ENCODE measurements around the gene GFRA1.

The GFRA1 gene

GRCh38 chr10:116272440-116273283 lies at the start of gene GFRA1:
Gene GFRA1 (minus strand): TSS chr10:116273206. CDS start chr10:116272029, 1,177 bp downstream.
- no peak for DNase-seq

- DNase-seq = no peak
These were observed 43.5 kb upstream of the GFRA1 start for GRCh38 chr10:116316503-116316902.

GRCh38 chr10:116312548-116312947 lies 39.5 kb upstream of the GFRA1 start:
- DNase-seq = no peak

GRCh38 chr10:116311706-116312490 lies 38.9 kb upstream of the GFRA1 start:
- DNase-seq = no peak

GRCh38 chr10:116311016-116311415 lies 38.0 kb upstream of the GFRA1 start:
- DNase-seq = no peak

GRCh38 chr10:116307455-116307854 lies 34.4 kb upstream of the GFRA1 start:
- no peak for DNase-seq

- DNase-seq = no peak
These were observed 33.8 kb upstream of the GFRA1 start for GRCh38 chr10:116306847-116307246.

- DNase-seq = no peak
These were observed 31.9 kb upstream of the GFRA1 start for GRCh38 chr10:116304923-116305322.

GRCh38 chr10:116300542-116300941 lies 27.5 kb upstream of the GFRA1 start:
- no peak for DNase-seq

- no peak for DNase-seq
These were observed 25.6 kb upstream of the GFRA1 start for GRCh38 chr10:116298586-116298985.

GRCh38 chr10:116296291-116296721 lies 23.3 kb upstream of the GFRA1 start:
- no peak for DNase-seq

- no peak for DNase-seq
These were observed 19.5 kb upstream of the GFRA1 start for GRCh38 chr10:116292493-116292892.

- no peak for DNase-seq
These were observed 16.6 kb upstream of the GFRA1 start for GRCh38 chr10:116289652-116290051.

- DNase-seq = no peak
These were observed 15.0 kb upstream of the GFRA1 start for GRCh38 chr10:116287906-116288501.

- DNase-seq = no peak
These were observed 13.7 kb upstream of the GFRA1 start for GRCh38 chr10:116286626-116287200.

- DNase-seq = no peak
These were observed 8.8 kb upstream of the GFRA1 start for GRCh38 chr10:116281775-116282174.

- DNase-seq = no peak
These were observed 5.8 kb upstream of the GFRA1 start for GRCh38 chr10:116278846-116279245.

GRCh38 chr10:116276981-116277380 lies 4.0 kb upstream of the GFRA1 start:
- DNase-seq = no peak

GRCh38 chr10:116274064-116274904 lies 1.3 kb upstream of the GFRA1 start:
- DNase-seq = no peak

- DNase-seq = no peak
These were observed 1.2 kb downstream of the GFRA1 start for GRCh38 chr10:116271593-116272439.
